Left kidney (tissue), 8 donors: ENCODE measurements around the gene GSTO2. TPM values are rescaled to one million over a fixed set of nuclear protein-coding genes. Genes with fewer than 3 reads are reported as not detected.
"Not testable (repeated sequence)": the region's sequence is repeated elsewhere in the genome, so short reads cannot be mapped to it uniquely, and the experiment has no call there.

ENCODE experiments used
- DNase-seq: peaks from one replicate; pipeline ENCODE4 v3.0.0-alpha.2; 2013
- long read RNA-seq, 8 donors: transcript quantifications; one replicate each; lab custom pipeline, GENCODE V29; 2026
- polyA plus RNA-seq: library from polyadenylated mRNA; unstranded; fragments of 120-200 nt; gene quantifications from one replicate; pipeline ENCODE4 v1.2.1, GENCODE V29; 2013; ENCODE audit not compliant: insufficient read length

The GSTO2 gene
- 52.8 TPM for polyA plus RNA-seq
- long read RNA-seq, donor 1, full-length matches to known transcripts: 5 of 5 reads
- long read RNA-seq, donor 1, partial matches to known transcripts: 0 of 5 reads
- long read RNA-seq, donor 1, other reads (novel, unspliced or antisense): 0 of 5 reads
- long read RNA-seq, donor 2, full-length matches to known transcripts: 11 of 11 reads
- long read RNA-seq, donor 2, partial matches to known transcripts: 0 of 11 reads
- long read RNA-seq, donor 2, other reads (novel, unspliced or antisense): 0 of 11 reads
- long read RNA-seq, donor 3, full-length matches to known transcripts: 10 of 15 reads
- long read RNA-seq, donor 3, partial matches to known transcripts: 5 of 15 reads
- long read RNA-seq, donor 3, other reads (novel, unspliced or antisense): 0 of 15 reads
- long read RNA-seq, donor 4: 0 reads
- long read RNA-seq, donor 5, full-length matches to known transcripts: 8 of 8 reads
- long read RNA-seq, donor 5, partial matches to known transcripts: 0 of 8 reads
- long read RNA-seq, donor 5, other reads (novel, unspliced or antisense): 0 of 8 reads
- long read RNA-seq, donor 6, full-length matches to known transcripts: 5 of 10 reads
- long read RNA-seq, donor 6, partial matches to known transcripts: 5 of 10 reads
- long read RNA-seq, donor 6, other reads (novel, unspliced or antisense): 0 of 10 reads
- long read RNA-seq, donor 7, full-length matches to known transcripts: 6 of 13 reads
- long read RNA-seq, donor 7, partial matches to known transcripts: 7 of 13 reads
- long read RNA-seq, donor 7, other reads (novel, unspliced or antisense): 0 of 13 reads
- long read RNA-seq, donor 8, full-length matches to known transcripts: 3 of 3 reads
- long read RNA-seq, donor 8, partial matches to known transcripts: 0 of 3 reads
- long read RNA-seq, donor 8, other reads (novel, unspliced or antisense): 0 of 3 reads

GRCh38 chr10:104268713-104269645 lies at the start of gene GSTO2:
Gene GSTO2, plus strand, starts transcription at chr10:104269184. Its CDS starts 5,732 bp downstream, at chr10:104274916.
- DNase-seq: peak; percentile 97

- DNase-seq: no peak
Observed at GRCh38 chr10:104220522-104220921, 48.5 kb upstream of the GSTO2 start.

- no peak for DNase-seq
Observed at GRCh38 chr10:104223304-104223703, 45.7 kb upstream of the GSTO2 start.

- DNase-seq: no peak
Observed at GRCh38 chr10:104230490-104230889, 38.5 kb upstream of the GSTO2 start.

- peak; percentile 95 for DNase-seq
Observed at GRCh38 chr10:104231784-104232612, 37.0 kb upstream of the GSTO2 start, which contains the start of gene CFAP43. Gene CFAP43, minus strand, starts transcription at chr10:104232364. Its CDS starts 118 bp downstream, at chr10:104232246.

- DNase-seq: no peak
Observed at GRCh38 chr10:104232613-104233102, 36.3 kb upstream of the GSTO2 start.

- DNase-seq: no peak
Observed at GRCh38 chr10:104233817-104234216, 35.2 kb upstream of the GSTO2 start.

- DNase-seq: no peak
Observed at GRCh38 chr10:104234934-104235333, 34.0 kb upstream of the GSTO2 start.

- no peak for DNase-seq
Observed at GRCh38 chr10:104235801-104236200, 33.2 kb upstream of the GSTO2 start.

- no peak for DNase-seq
Observed at GRCh38 chr10:104240078-104240477, 28.9 kb upstream of the GSTO2 start.

- DNase-seq: no peak
Observed at GRCh38 chr10:104242545-104242944, 26.4 kb upstream of the GSTO2 start.

- DNase-seq: not testable (repeated sequence)
Observed at GRCh38 chr10:104243009-104243408, 26.0 kb upstream of the GSTO2 start.

GRCh38 chr10:104243512-104243911 lies 25.5 kb upstream of the GSTO2 start:
- no peak for DNase-seq

GRCh38 chr10:104245066-104245632 lies 23.8 kb upstream of the GSTO2 start:
- no peak for DNase-seq

GRCh38 chr10:104246976-104247375 lies 22.0 kb upstream of the GSTO2 start:
- DNase-seq: no peak

GRCh38 chr10:104247513-104248146 lies 21.4 kb upstream of the GSTO2 start:
- no peak for DNase-seq

GRCh38 chr10:104248931-104249330 lies 20.1 kb upstream of the GSTO2 start:
- not testable (repeated sequence) for DNase-seq

GRCh38 chr10:104250371-104250770 lies 18.6 kb upstream of the GSTO2 start:
- no peak for DNase-seq

- no peak for DNase-seq
Observed at GRCh38 chr10:104251443-104251842, 17.5 kb upstream of the GSTO2 start.

GRCh38 chr10:104252368-104252767 lies 16.6 kb upstream of the GSTO2 start:
- DNase-seq: no peak
